ENCODE measurements around the gene AANAT.
"Not testable (repeated sequence)": the region's sequence is repeated elsewhere in the genome, so short reads cannot be mapped to it uniquely, and the experiment has no call there.

The AANAT gene

DNA sequence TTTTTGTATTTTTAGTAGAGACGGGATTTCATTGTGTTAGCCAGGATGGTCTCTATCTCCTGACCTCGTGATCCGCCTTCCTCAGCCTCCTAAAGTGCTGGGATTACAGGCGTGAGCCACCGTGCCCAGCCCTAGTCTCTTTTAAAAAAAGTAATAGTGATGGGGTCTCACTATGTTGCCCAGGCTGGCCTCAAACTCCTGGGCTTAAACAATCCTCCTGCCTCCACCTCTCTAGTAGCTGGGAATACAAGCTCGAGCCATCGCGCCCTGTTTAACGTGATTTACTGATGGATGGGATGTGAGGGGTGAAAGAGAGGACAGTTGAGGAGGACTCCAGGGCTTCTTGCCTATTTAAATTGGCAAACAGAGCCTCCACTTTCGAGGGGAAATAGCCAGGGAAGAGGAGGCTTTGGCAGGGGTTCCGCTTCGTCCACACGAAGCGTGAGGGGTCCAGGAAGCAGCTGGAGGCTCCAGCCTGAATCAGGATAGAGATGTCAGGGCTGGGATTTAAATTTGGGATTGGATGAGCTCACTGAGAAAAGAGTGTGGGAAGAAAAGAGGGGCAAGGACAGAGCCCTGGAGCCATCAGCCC lies 41.2 kb downstream of the AANAT start:
- DNase-seq, result not testable (repeated sequence)

DNA sequence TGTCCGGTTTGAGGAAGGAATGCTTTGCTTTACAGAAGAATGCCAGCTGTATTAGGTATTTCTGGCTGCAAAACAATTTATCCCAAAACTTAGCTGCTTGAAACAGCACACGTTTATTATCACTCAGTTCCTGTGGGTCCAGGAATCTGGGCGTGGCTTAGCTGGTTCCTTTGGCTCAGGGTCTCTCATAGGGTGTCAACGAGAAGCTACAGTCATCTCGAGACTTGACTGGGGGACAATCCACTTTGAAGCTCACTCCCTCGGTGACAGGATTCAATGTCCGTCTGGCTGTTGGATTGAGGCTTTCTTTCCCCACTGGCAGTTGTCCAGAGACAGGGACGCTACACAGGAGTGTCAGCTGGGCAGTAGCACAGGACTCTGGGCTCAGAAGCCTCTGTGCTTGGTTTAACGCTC lies 43.4 kb downstream of the AANAT start:
- DNase-seq, result no peak

DNA sequence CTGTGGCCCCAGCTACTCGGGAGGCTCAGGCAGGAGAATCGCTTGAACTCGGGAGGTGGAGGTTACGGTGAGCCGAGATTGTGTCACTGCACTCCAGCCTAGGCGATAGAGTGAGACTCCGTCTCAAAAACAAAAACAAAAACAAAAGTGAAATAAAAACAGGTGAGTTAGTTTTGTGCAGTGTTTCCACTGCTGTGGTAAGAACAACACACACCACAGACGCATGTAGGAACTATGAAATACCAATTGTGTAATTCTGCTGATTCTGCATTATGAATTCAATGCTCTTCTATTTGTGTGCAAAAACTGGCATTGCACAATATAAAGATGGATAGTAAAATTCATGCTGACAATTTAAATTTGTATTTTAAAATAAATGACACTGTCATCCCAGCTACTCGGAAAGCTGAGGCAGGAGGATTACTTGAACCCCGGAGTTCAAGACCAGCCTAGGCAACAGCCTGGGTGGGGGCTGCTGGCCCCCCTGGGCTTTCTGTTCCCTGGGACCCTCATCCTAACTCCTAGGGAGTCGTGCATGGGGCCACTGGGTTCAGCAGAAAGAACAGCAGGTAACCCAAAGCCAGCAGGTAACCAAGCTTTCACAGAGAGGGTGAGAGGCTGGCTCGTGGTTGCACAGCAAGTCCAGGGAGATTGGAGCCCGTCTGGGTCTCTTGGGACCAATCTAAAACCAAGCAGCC lies 44.4 kb downstream of the AANAT start:
- DNase-seq, result no peak

DNA sequence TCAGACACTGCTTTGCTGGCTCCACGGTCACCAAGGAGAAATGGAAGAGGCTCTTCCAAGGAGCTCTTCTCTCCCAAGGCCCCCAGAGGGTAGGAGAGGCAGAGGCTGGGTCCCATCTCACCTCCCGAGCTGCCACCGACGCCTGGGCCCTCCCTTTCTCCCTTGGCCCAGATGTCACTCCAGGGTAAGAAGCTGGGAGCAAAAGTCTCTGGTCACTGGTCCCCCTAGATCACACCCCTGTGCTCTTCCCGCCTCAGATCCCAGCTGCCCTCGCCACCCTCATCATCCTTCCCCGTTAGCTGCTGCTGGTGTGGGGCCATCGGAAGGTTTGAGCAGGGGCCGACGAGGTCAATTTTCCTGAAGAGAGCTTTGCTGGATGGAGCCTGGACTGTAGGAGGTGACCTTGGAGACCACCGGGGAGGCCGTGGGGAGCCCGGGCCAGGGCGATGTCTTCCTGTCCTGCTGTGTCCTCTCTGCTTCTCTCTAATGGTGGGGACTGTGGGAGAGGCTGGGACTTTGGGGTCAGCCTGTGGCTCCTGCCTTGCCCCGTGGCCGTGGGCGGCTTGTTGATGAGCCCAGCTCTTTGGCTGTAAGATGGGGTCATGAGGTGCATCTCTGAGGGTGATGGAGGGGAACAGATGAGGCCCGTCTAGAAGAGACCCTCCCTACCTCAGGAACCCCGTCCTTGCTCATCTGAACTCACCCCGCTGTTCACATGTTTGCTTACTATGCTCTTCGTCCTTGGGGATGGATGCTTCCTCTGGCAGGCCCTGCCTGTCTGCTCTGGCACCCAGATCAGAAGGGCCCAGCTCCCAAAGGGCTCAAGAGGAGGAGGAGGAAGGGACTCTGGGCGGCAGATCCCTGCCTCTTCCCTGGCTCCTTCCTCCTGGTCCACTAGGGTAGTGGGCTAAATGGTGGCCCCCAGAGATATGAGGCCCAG lies 45.2 kb downstream of the AANAT start:
- DNase-seq, result no peak

DNA sequence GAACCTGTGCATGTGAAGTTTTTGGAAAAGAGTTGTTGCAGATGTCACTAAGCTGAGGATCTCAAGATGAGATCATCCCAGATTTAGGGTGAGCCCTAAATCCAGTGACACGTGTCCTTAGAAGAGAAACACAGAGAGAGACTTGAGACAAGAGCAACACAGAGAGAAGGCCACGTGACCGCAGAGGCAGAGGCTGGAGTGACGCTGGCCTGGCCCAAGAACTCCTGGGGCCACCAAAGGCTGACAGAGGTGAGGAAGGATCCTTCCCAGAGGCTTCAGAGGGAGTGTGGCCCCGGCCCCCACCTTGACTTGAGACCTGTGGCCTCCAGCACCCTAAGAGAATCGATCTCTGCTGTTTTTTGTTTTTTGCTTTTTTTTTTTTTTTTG lies 45.9 kb downstream of the AANAT start:
- no peak for DNase-seq

DNA sequence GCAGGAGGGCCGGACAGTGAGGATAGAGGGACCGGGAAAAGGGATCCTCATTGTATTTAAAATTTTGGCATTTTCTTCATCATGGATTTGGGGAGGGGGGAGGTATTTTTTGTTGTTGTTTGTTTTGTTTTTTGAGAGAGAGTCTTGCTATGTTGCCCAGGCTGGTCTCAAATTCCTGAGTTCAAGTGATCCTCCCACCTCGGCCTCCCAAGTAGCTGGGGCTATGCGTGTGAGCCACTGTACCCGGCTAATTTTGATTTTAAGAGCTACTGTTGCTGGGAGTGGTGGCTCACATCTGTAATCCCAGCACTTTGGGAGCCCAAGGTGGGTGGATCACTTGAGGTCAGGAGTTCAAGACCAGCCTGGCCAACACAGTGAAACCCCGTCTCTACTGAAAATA lies 47.0 kb downstream of the AANAT start:
- DNase-seq, result not testable (repeated sequence)

DNA sequence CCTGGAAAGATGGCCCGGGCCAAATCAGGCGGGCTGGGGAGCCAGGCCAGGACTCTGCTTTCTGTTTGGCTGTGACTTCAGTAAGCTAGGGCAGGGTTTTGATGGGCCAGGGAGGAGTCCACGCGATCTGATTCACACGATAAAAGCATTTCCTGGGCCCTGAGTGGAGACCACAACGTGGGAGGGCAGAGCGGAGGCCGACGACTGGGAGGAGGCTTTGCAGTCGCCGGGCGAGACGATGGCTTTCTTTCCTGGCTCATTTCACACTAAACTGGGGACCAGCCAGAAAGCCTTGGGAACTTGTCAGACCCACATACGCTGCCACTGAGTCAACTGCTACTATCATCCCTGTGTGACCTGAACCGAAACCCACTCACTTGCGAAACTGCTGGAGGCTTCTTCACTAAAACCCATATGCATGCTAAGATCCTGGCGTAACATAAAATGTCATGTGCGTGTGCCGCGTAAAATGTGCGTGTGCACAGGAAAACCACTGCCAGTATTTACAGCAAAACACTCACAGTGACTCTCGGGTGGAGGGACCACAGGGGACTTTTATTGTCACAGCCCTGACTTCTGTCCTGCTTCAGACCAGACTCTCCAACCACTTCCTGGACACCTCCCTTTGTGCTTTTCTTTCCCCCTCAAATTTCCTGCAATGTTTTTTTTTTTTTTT lies 48.0 kb downstream of the AANAT start:
- peak; percentile 83 to 87 for DNase-seq

DNA sequence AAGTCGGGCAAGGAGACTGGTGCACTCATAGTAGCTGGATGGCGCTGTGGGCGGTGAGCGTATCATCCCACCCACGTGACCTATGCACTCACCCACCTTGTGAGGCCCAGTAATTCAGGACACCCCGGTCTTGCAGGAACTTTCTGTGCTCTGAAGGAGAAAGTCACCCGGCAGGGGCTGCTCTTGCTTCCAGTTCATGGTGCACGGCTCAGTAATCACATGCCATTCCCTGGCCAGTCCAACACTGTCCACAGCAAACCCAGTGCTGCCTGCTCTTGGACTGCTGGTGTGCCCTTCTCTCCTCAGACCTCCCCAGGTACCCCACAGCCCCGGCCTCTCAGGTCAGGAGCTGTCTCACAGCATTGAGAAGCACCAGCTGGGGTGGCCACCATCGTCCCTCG lies 50.2 kb downstream of the AANAT start:
- no peak for DNase-seq

DNA sequence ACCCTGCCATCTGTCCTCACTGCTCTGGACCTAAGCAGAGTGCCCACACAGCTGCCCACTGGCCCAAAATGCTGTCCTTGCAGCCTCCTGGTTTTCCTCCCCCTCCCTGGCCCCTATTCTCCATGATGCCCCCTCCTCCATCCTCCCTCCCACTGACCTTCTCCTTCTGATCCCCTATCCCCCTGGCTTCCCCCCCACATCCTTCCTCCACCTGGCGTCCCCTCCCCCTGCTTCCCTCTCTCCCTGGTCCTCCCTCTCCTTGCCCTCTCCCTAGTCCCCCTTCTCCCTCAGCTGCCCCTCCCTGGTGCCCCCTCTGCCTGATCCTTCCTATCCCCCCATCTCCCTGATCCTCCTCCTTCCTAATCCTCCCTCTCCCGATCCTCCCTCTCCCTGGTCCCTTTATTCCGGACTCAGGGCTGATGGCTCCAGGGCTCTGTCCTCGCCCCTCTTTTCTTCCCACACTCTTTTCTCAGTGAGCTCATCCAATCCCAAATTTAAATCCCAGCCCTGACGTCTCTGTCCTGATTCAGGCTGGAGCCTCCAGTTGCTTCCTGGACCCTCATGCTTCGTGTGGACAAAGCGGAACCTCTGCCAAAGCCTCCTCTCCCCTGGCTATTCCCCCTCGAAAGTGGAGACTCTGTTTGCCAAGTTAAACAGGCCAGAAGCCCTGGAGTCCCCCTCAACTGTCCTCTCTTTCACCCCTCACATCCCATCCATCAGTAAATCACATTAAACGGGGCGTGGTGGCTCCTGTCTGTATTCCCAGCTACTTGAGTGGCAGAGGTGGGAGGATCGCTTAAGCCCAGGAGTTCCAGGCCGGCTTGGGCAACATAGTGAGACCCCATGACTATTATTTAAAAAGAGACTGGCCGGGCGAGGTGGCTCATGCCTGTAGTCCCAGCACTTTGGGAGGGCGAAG lies 51.9 kb downstream of the AANAT start:
- no peak for DNase-seq

Data from activated CD4-positive, alpha-beta T cell treated with anti-CD3 and anti-CD28 coated beads, Interleukin-2, amount 50 U/mL, for 48 hours (primary cell).